IPS-15b (cell line): ENCODE results near the gene GADD45A.
A peak's percentile ranks its signal among the peaks of the same experiment; 100 is the strongest.

ENCODE experiments used
- H3K27me3 ChIP-seq: one replicate; pipeline ENCODE4 v1.6.1; 2013; ENCODE audit warnings: low read length; ENCODE audit not compliant: control insufficient read depth, insufficient read depth
- H3K36me3 ChIP-seq: one replicate; pipeline ENCODE4 v1.6.1; 2013; ENCODE audit warnings: low read length; ENCODE audit not compliant: control insufficient read depth, insufficient read depth
- H3K4me1 ChIP-seq: one replicate; pipeline ENCODE4 v1.6.1; 2013; ENCODE audit warnings: mild to moderate bottlenecking, low read length; ENCODE audit not compliant: control insufficient read depth, insufficient read depth
- H3K4me3 ChIP-seq: one replicate; pipeline ENCODE4 v1.5.1; 2013; ENCODE audit warnings: low read depth, low read length
- H3K9ac ChIP-seq: one replicate; pipeline ENCODE4 v1.6.1; 2013; ENCODE audit warnings: low read depth, mild to moderate bottlenecking, low read length
- H3K9me3 ChIP-seq: one replicate; pipeline ENCODE4 v1.6.1; 2013; ENCODE audit warnings: mild to moderate bottlenecking, low read length; ENCODE audit not compliant: control insufficient read depth, insufficient read depth

The GADD45A gene, protein sequence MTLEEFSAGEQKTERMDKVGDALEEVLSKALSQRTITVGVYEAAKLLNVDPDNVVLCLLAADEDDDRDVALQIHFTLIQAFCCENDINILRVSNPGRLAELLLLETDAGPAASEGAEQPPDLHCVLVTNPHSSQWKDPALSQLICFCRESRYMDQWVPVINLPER

DNA sequence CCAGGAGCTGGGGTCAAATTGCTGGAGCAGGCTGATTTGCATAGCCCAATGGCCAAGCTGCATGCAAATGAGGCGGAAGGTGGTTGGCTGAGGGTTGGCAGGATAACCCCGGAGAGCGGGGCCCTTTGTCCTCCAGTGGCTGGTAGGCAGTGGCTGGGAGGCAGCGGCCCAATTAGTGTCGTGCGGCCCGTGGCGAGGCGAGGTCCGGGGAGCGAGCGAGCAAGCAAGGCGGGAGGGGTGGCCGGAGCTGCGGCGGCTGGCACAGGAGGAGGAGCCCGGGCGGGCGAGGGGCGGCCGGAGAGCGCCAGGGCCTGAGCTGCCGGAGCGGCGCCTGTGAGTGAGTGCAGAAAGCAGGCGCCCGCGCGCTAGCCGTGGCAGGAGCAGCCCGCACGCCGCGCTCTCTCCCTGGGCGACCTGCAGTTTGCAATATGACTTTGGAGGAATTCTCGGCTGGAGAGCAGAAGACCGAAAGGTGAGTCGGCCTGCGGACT is at the start of gene GADD45A:
GADD45A (plus strand) TSS at position 135 of the 491 bp plus-strand sequence; CDS start at position 429, 294 bp downstream.
- Histone ChIP-seq H3K4me1 (peaks cover 3% of the 10 kb centered on the region), H3K4me3 (peak within 1 kb of the TSS; percentile 88), H3K27me3 (no peaks in the 10 kb centered on the region), H3K9ac (peak within 1 kb of the TSS; percentile 87), H3K36me3 (peaks cover 10% of the 10 kb centered on the region), H3K9me3 (no peaks in the 10 kb centered on the region)

DNA sequence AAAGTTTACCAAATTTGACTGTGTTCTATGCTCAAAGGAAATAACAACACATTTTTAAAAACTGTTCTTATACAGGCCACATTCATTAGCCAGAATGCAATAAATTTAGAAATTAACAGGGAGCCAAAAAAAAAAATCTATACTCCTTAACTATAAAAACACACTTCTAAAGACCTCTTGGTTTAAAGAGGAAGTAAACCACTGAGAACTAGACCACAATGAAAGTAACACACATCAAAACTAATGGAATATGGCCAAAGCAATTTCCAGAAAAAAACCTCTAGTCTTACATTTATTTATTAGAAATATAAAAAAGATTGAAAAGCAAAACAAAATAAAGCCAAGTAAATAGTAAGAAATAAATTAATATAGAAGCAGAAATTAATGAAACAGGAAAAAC is 48.9 kb upstream of the GADD45A start:
- no peaks in the 10 kb centered on the region for H3K27me3 ChIP-seq
- H3K4me1 ChIP-seq: no peaks in the 10 kb centered on the region
- no peaks in the 10 kb centered on the region for H3K9me3 ChIP-seq

DNA sequence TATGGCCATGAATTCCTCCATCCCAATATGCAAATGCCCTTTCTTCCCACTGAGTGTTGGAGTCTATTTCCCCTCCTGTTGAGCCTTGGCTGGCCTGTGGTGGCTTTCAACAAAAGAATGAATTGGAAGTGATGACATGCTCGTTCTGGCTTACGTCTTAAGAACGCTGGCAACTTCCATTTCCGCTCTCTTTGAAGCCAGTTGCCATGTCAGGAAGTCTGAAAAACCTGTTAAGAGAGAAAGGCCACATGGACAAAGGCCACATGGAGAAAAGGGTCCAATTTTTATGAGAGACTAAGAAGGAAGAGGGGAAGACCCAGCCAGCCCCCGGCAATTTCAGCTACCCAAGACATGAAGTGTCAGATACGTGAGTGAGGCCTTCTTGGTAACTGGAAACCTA is 45.6 kb upstream of the GADD45A start:
- Histone ChIP-seq H3K27me3 (no peaks in the 10 kb centered on the region), H3K4me3 (no peak overlapping the region), H3K9ac (no peak overlapping the region), H3K4me1 (no peaks in the 10 kb centered on the region), H3K9me3 (no peaks in the 10 kb centered on the region), H3K36me3 (no peaks in the 10 kb centered on the region)

More for the DNA sequence above, 48.9 kb upstream of the GADD45A start:
- H3K4me3 ChIP-seq: no peak overlapping the region
- no peak overlapping the region for H3K9ac ChIP-seq
- no peaks in the 10 kb centered on the region for H3K36me3 ChIP-seq

DNA sequence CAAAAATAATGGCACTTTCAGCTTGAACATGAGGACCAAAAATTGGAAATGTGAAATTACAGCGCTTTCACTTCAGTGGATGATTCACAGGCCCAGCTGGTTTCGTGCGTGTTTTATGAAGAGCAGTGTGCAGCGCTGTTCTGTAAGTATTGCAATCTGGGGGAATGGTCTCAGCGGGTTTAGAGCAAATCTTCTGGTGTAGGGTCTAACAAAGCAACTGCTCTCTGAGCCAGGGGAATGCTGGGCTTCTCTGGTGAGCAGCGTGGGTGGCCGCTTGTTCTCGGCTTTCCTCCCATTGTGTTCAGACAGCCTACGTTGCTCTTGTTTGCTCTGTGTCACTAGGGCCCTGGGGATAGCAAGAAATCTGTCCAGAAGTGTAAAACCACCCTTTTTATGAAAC is 42.4 kb upstream of the GADD45A start:
- no peaks in the 10 kb centered on the region for H3K36me3 ChIP-seq
- no peak overlapping the region for H3K4me3 ChIP-seq
- no peak overlapping the region for H3K9ac ChIP-seq
- H3K27me3 ChIP-seq: no peaks in the 10 kb centered on the region
- H3K9me3 ChIP-seq: no peaks in the 10 kb centered on the region
- no peaks in the 10 kb centered on the region for H3K4me1 ChIP-seq

DNA sequence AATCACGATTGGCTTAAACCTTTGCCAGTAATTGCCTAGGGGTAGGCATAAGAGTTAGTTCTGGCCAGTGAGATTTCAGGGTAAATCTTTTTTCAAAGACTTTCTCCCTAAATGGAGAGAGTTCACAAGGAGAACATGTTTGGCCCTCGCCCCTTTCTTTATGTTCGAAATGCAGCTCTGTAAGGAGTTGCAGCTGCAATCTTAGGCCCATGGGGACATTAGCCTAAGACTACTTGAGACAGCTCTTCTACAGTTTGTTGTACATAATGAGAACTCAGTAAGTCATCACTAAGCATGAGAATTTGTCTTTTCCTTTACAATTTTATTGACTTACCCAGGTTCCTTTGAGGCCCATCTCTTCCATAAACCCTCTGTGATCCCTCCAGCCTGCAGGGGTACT is 40.4 kb upstream of the GADD45A start:
- H3K36me3 ChIP-seq: no peaks in the 10 kb centered on the region
- no peaks in the 10 kb centered on the region for H3K4me1 ChIP-seq
- H3K27me3 ChIP-seq: no peaks in the 10 kb centered on the region
- no peak overlapping the region for H3K9ac ChIP-seq
- H3K9me3 ChIP-seq: no peaks in the 10 kb centered on the region
- H3K4me3 ChIP-seq: no peak overlapping the region

DNA sequence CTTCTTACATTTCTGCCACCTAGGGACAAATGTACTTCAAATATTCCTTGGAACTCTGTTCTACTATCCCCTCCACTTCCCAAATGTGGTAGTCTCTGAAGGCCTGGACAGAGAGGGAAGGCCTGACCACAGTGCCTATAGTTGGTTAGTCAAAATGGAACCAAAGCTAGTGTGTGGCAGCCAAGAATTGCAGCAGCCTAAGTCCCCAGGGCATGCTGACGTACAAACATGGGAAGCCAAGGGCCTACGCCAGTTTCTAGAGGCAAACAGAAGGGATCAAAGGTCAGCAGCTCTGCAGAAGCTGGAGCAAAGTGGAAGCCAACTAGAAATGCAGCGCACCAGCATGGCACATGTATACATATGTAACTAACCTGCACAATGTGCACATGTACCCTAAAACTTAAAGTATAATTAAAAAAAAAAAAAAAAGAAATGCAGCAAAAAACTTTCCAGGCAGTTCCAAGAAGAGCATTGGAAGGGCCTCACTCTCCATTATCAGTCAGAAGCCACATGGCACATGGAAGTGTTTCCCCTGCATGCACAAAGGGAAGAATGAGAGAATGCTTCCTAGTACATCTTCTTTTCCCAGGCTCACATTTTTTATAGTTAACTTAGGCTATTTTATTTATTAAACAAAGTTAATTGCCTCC is 39.4 kb upstream of the GADD45A start:
- no peaks in the 10 kb centered on the region for H3K4me1 ChIP-seq
- H3K9ac ChIP-seq: no peak overlapping the region
- H3K36me3 ChIP-seq: no peaks in the 10 kb centered on the region
- no peaks in the 10 kb centered on the region for H3K27me3 ChIP-seq
- no peak overlapping the region for H3K4me3 ChIP-seq
- H3K9me3 ChIP-seq: no peaks in the 10 kb centered on the region

DNA sequence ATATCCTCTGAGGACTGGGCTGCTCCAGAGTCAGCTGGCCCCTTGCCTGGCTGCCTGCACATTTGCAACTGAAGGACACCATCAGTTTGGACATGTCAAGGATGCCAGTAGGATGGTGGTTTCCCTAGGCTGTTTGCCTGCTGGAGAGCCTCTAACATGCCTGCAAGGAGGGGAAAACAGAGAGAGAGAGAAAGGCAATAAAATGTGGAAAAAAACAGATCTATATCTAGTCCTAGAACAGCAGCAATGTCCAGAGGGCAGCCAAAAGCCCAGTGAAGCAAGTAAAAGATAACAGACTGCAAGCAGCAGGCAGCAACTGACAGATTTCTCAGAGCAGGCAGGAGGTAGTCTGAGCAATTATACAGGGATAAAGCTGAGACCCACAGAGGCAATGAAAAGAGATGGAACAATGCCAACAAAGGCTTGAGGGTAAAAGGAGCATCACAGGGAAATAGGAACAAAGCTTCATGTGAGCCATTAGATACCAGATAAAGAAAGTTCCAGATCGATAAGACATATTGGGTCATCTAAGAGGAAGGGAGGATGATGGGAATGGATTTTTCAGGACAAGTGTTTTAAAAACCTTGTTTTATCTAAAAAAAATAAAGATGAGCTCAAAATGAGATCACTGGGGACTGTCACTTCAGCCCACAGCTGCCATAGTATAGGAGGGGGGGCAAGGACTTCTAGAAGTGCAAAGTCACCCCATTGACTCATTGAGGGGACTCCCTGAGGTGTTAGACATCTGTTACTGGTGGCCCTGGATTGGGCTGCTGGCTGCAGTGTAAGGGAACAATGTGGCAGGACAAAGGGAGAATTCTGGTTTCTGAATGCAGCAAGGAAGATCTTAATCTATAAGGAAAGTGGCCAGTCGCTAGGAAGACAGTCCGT is 38.6 kb upstream of the GADD45A start:
- Histone ChIP-seq H3K4me1 (no peaks in the 10 kb centered on the region), H3K9ac (no peak overlapping the region), H3K36me3 (no peaks in the 10 kb centered on the region), H3K4me3 (no peak overlapping the region), H3K27me3 (no peaks in the 10 kb centered on the region), H3K9me3 (no peaks in the 10 kb centered on the region)

DNA sequence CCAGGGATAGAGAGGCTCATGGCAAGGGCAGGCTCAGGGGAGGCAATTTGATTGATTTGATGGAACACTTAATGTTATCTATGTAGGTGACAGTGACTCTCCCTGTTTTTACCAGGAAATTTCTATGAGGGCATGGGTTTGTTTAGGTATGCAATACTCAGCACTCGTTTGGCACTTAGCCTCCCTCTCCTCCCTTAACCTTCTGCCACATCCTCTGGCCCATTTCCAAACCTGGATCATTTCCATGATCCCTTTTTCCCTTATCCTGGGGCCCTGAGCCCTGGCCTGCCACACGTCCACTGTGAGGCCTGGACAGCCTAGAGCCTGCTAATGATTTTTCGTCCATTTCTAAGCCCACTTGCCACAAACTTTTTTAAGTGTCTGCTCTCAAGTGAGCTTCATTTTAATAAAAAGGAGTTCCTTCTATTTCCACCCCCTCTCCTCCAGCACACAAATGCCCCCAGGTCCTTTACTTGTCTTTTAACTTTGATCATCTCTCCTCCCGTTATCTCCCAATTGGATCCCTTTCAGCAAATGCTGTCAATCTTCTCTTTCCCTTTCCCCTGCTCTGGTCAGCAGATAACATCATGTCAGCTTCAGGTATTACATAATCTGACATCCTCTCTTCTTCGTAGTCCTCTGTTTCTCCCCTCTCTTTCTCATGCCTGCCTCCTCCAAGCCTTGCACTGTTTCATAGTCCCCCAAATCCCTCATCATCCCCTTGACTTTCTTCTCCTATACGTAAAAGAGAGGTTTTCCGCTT is 37.8 kb upstream of the GADD45A start:
- Histone ChIP-seq H3K4me1 (no peaks in the 10 kb centered on the region), H3K4me3 (no peak overlapping the region), H3K27me3 (no peaks in the 10 kb centered on the region)

DNA sequence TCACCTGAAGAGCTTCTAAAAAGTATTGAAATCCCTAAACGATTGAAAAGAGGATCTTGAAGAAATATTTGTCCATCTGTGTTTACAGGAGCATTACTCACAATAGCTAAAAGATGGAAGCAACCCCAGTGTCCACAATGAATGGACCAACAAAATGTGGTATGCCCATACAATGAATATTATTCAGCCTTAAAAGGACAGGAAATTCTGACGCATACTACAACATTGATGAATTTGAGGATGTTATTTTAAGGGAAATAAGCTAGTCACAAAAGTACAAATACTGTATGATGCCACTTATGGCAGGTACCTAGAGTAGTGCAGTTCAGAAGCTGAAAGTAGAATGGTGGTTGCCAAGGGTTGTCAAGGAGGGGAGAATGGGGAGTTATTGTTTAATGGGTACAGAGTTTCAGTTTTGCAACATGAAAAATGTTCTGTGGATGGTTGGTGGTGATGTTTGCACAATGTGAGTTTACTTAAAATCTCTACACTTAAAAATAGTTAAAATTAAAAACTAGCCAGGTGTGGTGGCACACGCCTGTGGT is 37.1 kb upstream of the GADD45A start:
- no peaks in the 10 kb centered on the region for H3K9me3 ChIP-seq
- peaks cover 2% of the 10 kb centered on the region for H3K4me1 ChIP-seq
- H3K36me3 ChIP-seq: no peaks in the 10 kb centered on the region
- no peak overlapping the region for H3K9ac ChIP-seq
- no peak overlapping the region for H3K4me3 ChIP-seq
- no peaks in the 10 kb centered on the region for H3K27me3 ChIP-seq

More for the DNA sequence above, 37.8 kb upstream of the GADD45A start:
- no peak overlapping the region for H3K9ac ChIP-seq
- no peaks in the 10 kb centered on the region for H3K9me3 ChIP-seq
- H3K36me3 ChIP-seq: no peaks in the 10 kb centered on the region

DNA sequence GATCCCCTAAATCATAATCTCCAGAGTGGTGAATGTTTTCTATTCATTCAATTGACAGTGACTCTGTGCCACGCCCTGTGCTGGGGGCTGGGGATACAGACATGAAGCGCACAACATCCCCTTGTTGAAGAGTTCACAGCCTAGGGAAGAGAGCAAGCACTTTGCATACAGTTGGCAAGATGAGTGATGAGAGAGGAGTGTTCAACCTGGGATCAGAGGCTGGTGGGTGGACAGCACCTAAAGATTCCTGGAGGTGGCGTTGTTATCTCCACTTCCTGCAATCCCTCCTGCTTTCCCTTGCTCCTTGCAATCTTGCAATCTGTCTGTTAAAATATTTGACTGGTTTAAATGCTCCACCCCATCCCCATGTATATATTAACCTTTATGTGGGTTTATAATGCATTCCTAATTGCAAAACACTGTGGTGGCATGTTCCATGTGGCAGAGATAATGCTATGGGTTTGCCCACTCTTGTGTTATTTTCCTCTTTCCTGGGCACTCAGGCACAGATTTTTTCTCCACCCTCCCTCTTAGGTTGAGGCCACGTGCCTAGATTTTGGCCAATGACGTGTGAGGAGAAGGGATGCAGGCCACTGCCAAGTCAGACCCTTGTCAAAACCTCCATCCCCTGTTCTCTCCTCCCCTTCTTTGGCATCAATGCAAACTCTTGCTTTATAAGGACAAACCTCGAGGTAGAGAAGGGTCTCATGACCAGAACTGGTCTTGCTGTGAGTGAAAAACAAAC is 36.2 kb upstream of the GADD45A start:
- Histone ChIP-seq H3K36me3 (no peaks in the 10 kb centered on the region), H3K9me3 (no peaks in the 10 kb centered on the region), H3K4me3 (no peak overlapping the region), H3K27me3 (no peaks in the 10 kb centered on the region), H3K4me1 (peaks cover 4% of the 10 kb centered on the region), H3K9ac (no peak overlapping the region)
